WERI-Rb-1 (cell line): ENCODE measurements around the gene AKAP6.

ENCODE experiments used
- DNase-seq: peaks from one replicate; pipeline ENCODE4 v3.0.0-alpha.2; 2020
- H3K27ac ChIP-seq: fragments of 250-450 bp; sonication (Bioruptor Pico); 2 replicates; pipeline ENCODE4 v1.5.1; 2020; ENCODE audit warnings: mild to moderate bottlenecking, moderate library complexity
- H3K27me3 ChIP-seq: fragments of 250-450 bp; sonication (Bioruptor Pico); 2 replicates; pipeline ENCODE4 v1.5.1; 2021; ENCODE audit warnings: mild to moderate bottlenecking, low read depth, moderate library complexity; ENCODE audit not compliant: insufficient read depth, severe bottlenecking
- H3K36me3 ChIP-seq: fragments of 250-450 bp; sonication (Bioruptor Pico); 2 replicates; pipeline ENCODE4 v1.5.1; 2020; ENCODE audit warnings: mild to moderate bottlenecking, moderate library complexity
- H3K4me3 ChIP-seq: 2 replicates; pipeline ENCODE4 v1.5.1; 2011; ENCODE audit warnings: low read depth, mild to moderate bottlenecking, control low read depth, low read length
- H3K9me3 ChIP-seq: fragments of 250-450 bp; sonication (Bioruptor Pico); 2 replicates; pipeline ENCODE4 v1.5.1; 2021; ENCODE audit warnings: mild to moderate bottlenecking, moderate library complexity; ENCODE audit not compliant: severe bottlenecking
- TF ChIP-seq, protein P1 (sequence below): IDR thresholded peaks from 2 replicates; pipeline ENCODE4 v1.5.1; 2011; ENCODE audit warnings: low read depth, mild to moderate bottlenecking, control low read depth, inconsistent platforms, low read length

AKAP6 gene

DNA sequence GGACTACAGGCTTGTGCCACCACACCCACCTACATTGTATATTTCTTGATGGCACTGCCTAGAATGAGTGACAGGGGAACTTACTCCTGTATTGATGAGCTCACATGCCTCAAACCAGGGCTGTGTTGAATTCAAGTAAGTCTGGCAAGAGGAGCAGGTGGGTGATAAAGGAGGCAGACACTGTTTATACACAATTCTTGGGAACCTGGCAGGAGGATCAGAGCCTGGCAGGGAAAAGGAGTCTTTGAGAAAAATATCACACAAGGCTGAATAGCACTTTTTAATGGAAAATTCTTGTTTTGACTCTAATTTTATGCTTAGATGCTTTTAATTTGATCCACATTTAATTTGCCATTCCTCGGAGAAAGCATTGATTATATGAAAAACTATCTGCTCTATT is 316.5 kb downstream of the AKAP6 start:
- TF ChIP-seq, protein P1, sequence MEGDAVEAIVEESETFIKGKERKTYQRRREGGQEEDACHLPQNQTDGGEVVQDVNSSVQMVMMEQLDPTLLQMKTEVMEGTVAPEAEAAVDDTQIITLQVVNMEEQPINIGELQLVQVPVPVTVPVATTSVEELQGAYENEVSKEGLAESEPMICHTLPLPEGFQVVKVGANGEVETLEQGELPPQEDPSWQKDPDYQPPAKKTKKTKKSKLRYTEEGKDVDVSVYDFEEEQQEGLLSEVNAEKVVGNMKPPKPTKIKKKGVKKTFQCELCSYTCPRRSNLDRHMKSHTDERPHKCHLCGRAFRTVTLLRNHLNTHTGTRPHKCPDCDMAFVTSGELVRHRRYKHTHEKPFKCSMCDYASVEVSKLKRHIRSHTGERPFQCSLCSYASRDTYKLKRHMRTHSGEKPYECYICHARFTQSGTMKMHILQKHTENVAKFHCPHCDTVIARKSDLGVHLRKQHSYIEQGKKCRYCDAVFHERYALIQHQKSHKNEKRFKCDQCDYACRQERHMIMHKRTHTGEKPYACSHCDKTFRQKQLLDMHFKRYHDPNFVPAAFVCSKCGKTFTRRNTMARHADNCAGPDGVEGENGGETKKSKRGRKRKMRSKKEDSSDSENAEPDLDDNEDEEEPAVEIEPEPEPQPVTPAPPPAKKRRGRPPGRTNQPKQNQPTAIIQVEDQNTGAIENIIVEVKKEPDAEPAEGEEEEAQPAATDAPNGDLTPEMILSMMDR = no peak
- DNase-seq = no peak

DNA sequence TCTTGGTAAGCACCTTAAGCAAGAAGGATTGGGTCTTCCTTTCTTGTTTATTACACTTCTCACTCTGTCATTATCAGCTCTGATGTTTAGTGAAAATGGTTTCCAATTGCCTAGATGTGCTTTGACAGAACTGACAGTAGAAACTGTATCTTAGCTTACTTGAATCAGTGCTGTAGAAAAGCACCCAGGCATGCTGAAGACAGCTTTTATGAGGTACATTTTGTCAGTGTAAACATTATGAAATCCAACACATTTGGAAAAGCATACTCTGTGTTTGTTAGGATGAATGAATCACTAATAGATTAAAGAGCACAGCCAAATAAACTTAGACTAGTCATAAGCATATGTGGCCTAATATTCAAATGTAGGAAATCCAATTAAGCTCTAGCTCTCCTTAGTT is 319.3 kb downstream of the AKAP6 start:
- H3K27ac ChIP-seq = no peak overlapping the region
- H3K36me3 ChIP-seq = no peaks in the 10 kb centered on the region
- no peak for DNase-seq
- no peaks in the 10 kb centered on the region for H3K9me3 ChIP-seq
- TF ChIP-seq, protein P1 = no peak
- no peaks in the 10 kb centered on the region for H3K27me3 ChIP-seq
- H3K4me3 ChIP-seq = no peak overlapping the region

More for the DNA sequence above, 316.5 kb downstream of the AKAP6 start:
- no peaks in the 10 kb centered on the region for H3K27me3 ChIP-seq
- H3K27ac ChIP-seq = no peak overlapping the region
- no peaks in the 10 kb centered on the region for H3K9me3 ChIP-seq
- no peaks in the 10 kb centered on the region for H3K36me3 ChIP-seq
- H3K4me3 ChIP-seq = no peak overlapping the region

DNA sequence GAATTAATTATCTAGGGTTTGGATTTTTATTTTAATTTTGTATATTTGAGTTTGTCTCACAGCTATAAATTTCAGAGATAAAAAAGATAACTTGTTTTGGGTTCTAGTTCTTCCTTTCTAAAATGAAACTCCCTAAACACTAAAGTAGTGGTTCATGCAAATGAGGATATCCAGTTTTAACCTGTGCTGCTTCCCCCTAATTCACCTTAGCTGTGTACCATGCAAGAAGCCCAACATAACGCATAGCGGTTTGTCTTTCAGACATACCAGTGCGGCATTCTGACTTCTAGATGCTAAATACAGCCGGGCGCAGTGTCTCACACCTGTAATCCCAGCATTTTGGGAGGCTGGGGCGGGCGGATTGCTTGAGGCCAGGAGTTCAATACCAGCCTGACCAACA is 320.9 kb downstream of the AKAP6 start:
- H3K27ac ChIP-seq = no peak overlapping the region
- H3K9me3 ChIP-seq = no peaks in the 10 kb centered on the region
- DNase-seq = no peak
- TF ChIP-seq, protein P1 = no peak
- no peaks in the 10 kb centered on the region for H3K36me3 ChIP-seq
- no peak overlapping the region for H3K4me3 ChIP-seq
- H3K27me3 ChIP-seq = no peaks in the 10 kb centered on the region

DNA sequence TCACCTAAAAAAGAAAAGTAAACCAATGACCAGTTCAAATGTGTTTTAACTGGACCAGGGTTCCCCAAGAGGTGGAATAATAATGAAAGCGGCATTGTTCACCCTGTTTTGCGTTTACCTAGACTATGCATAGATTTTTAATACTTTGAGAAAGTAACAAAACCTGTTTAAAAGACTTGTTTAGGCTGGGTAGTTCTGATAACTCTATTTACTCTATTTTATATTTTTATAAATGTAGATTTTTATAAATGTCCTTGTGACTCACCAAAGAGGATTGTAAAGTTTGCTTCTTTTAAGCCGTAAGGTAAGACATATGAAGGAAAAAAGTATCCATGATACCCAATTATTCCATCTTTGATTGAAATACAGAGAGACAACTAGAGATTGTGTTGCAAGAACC is 321.6 kb downstream of the AKAP6 start:
- no peaks in the 10 kb centered on the region for H3K36me3 ChIP-seq
- H3K9me3 ChIP-seq = no peaks in the 10 kb centered on the region
- TF ChIP-seq, protein P1 = no peak
- H3K4me3 ChIP-seq = no peak overlapping the region
- H3K27me3 ChIP-seq = no peaks in the 10 kb centered on the region
- no peak for DNase-seq
- H3K27ac ChIP-seq = no peak overlapping the region

DNA sequence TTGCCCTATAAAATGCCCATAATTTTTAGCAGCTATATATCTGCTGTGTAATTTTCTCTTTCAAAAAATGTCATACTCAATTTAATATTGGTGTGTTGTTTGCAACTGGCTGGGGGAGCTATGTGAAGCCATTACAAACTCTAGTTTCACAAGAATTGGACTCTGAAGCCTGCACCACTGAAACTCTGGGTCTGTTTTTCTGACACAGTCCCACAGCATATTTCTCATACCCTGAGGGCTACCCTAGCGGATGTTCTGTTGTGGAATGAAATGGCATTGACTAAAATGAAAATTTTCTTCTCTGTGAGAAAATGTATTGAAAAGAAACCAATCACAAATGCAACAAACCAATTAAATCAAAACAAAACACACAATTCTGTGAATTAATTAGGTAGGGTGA is 325.0 kb downstream of the AKAP6 start:
- Histone ChIP-seq H3K36me3 (no peaks in the 10 kb centered on the region), H3K27ac (no peak overlapping the region), H3K9me3 (no peaks in the 10 kb centered on the region), H3K27me3 (no peaks in the 10 kb centered on the region), H3K4me3 (no peak overlapping the region)
- DNase-seq = no peak
- TF ChIP-seq, protein P1 = no peak

DNA sequence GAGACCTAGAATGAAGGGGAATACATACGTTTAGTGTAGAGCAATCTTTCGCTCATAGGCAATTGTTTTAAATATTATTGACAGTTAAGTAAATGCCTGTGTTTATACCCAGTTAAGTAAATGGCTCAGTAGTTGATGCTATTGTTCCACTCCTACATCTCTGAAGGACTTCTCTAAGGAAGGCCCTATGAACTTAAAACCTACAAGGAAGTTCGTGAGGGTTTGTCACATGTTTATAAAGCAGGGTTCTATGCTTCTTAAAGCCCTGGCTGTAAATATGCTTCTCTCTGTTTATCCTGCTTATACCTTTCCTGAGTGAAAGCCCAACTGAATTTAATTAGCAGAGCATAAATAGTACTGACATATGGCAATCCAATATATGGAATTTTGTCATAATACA is 327.5 kb downstream of the AKAP6 start:
- Histone ChIP-seq H3K9me3 (no peaks in the 10 kb centered on the region), H3K36me3 (no peaks in the 10 kb centered on the region), H3K4me3 (no peak overlapping the region), H3K27ac (no peak overlapping the region), H3K27me3 (no peaks in the 10 kb centered on the region)
- TF ChIP-seq, protein P1 = no peak
- DNase-seq = no peak
